ENCODE data around the gene ITPRID2. TPM values are rescaled to one million over a fixed set of nuclear protein-coding genes. Genes with fewer than 3 reads are reported as not detected.

Gene ITPRID2
- total RNA-seq, 1 donor, result 286 TPM

Other genes with a start within 250 kb of the ITPRID2 start
- 0.27 TPM in 1 of 2 replicates, not detected in the other for gene CERKL, start 234.6 kb upstream of the ITPRID2 start, total RNA-seq (ENCODE audit: low replicate concordance)
- gene NEUROD1, start 211.2 kb upstream of the ITPRID2 start, total RNA-seq (ENCODE audit: low replicate concordance), result not detected in 2 replicates
- 1.4 TPM in 1 of 2 replicates, not detected in the other for gene PPP1R1C, start 94.1 kb downstream of the ITPRID2 start, total RNA-seq (ENCODE audit: low replicate concordance)

All from fibroblast of the aortic adventitia (primary cell).